Neural cell (in vitro differentiated cells): ENCODE results near the gene CHST8.

Experiments used
- CTCF ChIP-seq: fragments of 450-650 bp; IDR thresholded peaks from 2 replicates; pipeline ENCODE4 v1.5.1; 2014; ENCODE audit warnings: antibody characterized with exemption, mild to moderate bottlenecking, moderate library complexity; ENCODE audit not compliant: poor library complexity, severe bottlenecking
- EP300 ChIP-seq: fragments of 450-650 bp; conservative IDR thresholded peaks from 2 replicates; pipeline ENCODE4 v1.6.1; 2014; ENCODE audit warnings: antibody characterized with exemption, mild to moderate bottlenecking, moderate library complexity; ENCODE audit not compliant: poor library complexity, severe bottlenecking
- EZH2 ChIP-seq: fragments of 200-600, 300-800 bp; shearing (Covaris generic), sonication (generic); IDR thresholded peaks from 2 replicates; pipeline ENCODE4 v1.6.1; 2014; ENCODE audit warnings: antibody characterized with exemption, low read length, borderline replicate concordance, mild to moderate bottlenecking; ENCODE audit not compliant: insufficient read depth, poor library complexity, severe bottlenecking
- POLR2AphosphoS5 ChIP-seq: IDR thresholded peaks from 2 replicates; pipeline ENCODE4 v1.6.1; 2012
- RAD21 ChIP-seq: fragments of 450-650 bp; conservative IDR thresholded peaks from 2 replicates; pipeline ENCODE4 v1.6.1; 2014; ENCODE audit warnings: antibody characterized with exemption, mild to moderate bottlenecking, moderate library complexity
- SMC3 ChIP-seq: fragments of 450-650 bp; conservative IDR thresholded peaks from 2 replicates; pipeline ENCODE4 v1.6.1; 2014; ENCODE audit warnings: antibody characterized with exemption, mild to moderate bottlenecking, moderate library complexity; ENCODE audit not compliant: poor library complexity
- TF ChIP-seq, protein P1 (sequence below): IDR thresholded peaks from 2 replicates; pipeline ENCODE4 v1.6.1; 2012; ENCODE audit warnings: borderline replicate concordance

GRCh38 chr19:33719366-33720154, 97.8 kb downstream of the CHST8 start:
- TF ChIP-seq CTCF, result no peak
- TF ChIP-seq EZH2, result no peak
- TF ChIP-seq POLR2AphosphoS5, result no peak
- TF ChIP-seq, protein P1, sequence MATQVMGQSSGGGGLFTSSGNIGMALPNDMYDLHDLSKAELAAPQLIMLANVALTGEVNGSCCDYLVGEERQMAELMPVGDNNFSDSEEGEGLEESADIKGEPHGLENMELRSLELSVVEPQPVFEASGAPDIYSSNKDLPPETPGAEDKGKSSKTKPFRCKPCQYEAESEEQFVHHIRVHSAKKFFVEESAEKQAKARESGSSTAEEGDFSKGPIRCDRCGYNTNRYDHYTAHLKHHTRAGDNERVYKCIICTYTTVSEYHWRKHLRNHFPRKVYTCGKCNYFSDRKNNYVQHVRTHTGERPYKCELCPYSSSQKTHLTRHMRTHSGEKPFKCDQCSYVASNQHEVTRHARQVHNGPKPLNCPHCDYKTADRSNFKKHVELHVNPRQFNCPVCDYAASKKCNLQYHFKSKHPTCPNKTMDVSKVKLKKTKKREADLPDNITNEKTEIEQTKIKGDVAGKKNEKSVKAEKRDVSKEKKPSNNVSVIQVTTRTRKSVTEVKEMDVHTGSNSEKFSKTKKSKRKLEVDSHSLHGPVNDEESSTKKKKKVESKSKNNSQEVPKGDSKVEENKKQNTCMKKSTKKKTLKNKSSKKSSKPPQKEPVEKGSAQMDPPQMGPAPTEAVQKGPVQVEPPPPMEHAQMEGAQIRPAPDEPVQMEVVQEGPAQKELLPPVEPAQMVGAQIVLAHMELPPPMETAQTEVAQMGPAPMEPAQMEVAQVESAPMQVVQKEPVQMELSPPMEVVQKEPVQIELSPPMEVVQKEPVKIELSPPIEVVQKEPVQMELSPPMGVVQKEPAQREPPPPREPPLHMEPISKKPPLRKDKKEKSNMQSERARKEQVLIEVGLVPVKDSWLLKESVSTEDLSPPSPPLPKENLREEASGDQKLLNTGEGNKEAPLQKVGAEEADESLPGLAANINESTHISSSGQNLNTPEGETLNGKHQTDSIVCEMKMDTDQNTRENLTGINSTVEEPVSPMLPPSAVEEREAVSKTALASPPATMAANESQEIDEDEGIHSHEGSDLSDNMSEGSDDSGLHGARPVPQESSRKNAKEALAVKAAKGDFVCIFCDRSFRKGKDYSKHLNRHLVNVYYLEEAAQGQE, result no peak
- TF ChIP-seq RAD21, result no peak
- no peak for TF ChIP-seq EP300
- TF ChIP-seq SMC3, result no peak
